ENCODE measurements around the gene ALPK3.

The ALPK3 gene

DNA sequence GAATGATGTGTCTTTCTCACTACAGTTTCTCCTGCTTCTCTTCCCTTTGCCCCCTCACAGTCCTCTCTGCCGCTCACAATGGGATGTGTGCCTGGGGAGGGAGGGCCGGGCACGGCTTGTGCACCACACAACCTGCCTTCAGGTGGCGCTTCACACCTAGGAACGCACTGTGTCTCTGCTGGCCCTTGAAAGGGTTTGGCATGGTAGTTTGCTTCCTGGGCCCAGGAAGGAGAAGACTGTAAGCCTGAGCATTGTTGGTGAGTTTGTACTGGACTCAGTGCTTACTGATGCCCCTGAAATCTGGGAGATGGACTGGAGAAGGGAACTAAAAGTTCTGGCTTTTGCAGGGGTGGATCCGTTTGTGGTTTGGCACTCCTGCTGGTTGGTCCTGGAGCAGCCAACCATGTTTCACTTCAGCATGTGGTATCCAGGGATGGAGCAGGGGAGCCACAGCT, 9.2 kb downstream of the ALPK3 start:
- DNase-seq = peak; percentile 22

DNA sequence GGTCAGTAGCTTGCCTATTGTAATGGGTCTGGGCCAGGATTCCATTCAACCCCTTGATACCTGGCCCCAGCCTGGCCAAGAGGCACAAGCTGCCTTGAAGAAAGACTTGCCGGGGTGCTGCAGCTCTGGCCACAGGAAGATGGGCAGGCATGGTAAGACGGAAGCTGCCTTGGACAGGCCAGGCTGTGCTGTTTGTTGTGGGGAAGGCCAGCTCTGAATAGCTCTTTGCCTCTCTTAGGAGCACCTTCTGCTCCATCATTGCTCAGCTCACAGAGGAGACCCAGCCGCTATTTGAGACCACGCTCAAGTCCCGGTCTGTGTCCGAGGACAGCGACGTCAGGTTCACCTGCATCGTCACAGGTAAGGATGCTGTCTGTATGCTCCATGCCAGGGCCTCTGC, 10.1 kb downstream of the ALPK3 start:
- DNase-seq = no peak

DNA sequence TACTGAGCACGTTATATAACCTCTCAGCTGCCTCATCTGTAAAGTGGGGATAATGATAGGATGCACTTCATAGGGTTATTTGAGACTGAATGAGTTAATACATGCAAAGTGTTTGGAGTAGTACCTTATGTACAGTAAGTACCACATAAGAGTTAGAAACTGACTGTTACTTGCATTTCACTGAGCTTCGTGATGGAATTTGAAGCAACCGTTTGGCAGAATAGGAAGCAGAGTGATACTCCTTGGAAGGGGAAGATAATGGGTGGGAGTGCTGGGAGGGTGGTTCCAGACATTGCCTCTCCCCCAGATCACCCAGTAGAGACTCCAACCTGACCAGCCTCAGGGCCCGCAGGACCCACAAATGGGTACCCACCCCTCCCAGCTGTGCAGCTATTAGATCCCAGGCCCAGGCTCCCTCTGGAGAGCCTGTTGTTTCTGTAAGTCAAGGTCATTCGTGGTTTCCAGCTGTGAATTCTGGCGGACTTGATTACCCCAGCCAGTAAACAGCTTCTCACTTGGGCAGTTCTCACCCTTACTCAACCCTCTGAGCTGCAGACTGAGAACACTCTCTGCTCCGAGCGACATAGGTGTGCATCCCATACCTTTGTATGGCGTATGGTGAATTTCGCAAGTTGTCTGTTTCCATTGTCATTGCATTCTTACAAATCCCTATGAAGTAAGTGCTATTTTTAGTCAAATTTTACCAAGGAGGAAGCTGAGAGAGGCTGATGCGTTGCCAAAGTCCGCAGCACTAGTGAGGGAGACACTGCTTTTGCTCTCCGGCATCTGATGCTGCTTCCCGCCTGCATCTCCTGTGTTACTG, 11.1 kb downstream of the ALPK3 start:
- DNase-seq = no peak

DNA sequence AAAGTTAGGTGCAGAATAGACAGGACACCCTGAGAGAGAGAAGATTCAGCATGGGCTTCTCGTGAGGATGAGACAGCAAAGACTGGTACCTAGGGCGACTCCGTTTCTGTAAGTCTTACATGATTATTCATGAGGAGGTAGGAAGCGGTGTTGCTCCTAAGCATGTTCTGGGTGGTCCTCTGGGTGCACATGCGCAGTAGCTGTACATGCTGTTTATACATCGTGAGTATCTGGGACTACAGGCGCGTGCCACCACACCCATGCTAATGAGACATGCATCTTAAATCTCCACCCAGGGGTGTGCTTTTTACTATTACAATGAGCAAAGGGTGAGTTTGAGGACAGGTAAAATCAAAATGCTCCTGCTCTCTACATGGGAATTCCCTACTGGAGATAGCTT, 12.3 kb downstream of the ALPK3 start:
- DNase-seq = no peak

DNA sequence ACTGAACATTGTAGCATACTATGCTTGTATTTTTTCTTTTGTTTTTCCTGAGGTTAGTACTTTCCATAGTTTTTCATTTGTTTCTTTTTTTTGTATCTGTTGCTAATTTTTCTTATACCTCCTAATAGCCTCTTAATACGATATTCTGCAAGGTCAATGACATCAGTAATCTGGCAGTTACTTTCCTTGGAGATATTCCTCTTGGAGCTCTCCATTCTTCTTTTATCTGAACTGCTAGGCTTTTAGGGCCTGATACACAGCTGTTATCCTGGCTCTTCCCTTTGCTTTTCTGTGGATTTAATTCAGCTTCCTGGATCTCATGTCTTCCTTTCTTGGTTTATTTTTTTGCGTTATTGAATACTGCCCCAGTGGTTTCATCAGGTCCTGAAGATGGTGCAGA, 12.9 kb downstream of the ALPK3 start:
- DNase-seq = no peak

DNA sequence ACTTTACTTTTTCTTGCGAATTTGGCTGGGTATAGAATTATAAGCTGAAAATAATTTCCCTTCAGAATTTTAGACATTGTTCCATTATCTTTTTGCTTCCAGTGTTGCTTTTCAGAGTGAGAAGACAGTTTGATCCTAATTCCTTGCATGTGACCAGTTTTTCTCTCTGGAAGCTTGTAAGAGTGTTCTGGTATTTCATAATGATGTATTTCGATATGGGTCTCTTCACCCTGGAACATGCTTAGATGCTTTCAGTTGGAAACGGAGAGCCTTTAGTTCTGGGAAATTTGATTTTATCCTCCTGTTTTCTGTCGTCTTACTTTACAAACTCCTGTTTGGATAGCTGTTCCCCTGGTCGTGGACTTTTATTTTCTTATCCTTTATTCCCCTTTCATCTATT, 13.9 kb downstream of the ALPK3 start:
- no peak for DNase-seq

DNA sequence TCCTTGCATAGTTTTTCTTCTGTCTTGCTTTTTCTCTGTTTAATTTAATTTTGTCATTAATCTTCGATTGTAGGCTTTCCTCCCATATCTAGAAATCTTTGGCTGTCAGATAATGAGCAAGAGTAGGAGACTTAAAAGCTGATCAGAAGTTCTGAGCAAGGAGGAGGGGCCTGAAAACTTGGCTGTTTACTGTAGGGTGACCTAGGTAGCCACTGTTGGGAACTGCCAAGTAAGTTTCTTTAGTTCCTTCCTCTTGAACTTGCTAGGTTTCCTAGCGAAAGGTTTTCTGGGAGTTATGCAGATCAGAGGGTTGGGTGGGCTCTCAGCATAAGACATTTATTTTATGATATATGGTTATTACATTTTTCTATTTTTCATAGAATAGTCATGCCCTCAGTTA, 14.5 kb downstream of the ALPK3 start:
- no peak for DNase-seq

DNA sequence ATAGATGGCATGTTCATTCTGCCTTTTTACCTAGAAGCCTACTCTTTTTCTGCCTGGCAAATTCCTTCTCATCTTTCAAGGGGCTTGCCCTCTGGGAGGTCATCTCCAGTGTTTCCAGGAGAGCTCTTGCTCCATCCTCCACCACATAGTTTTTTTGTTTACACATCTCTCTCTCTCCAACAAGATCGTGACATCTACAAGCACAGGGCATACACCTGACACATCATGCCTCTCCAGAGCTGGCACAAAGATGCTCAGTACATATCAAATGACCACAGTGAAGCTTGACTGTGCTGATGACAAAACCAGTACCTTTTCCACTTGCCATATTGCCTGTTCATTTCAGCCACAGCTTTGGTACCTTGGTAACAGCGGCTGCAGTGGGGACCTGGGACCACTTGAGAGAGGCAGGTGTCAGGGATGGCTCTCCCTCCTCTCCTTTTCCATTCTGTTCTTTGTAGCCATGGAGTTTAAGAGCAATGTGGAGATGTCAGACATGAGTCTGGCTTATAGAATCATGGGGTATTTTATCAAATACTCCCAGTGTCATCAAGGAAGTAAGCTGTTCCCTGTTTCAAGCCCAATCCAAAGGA, 15.4 kb downstream of the ALPK3 start:
- no peak for DNase-seq

DNA sequence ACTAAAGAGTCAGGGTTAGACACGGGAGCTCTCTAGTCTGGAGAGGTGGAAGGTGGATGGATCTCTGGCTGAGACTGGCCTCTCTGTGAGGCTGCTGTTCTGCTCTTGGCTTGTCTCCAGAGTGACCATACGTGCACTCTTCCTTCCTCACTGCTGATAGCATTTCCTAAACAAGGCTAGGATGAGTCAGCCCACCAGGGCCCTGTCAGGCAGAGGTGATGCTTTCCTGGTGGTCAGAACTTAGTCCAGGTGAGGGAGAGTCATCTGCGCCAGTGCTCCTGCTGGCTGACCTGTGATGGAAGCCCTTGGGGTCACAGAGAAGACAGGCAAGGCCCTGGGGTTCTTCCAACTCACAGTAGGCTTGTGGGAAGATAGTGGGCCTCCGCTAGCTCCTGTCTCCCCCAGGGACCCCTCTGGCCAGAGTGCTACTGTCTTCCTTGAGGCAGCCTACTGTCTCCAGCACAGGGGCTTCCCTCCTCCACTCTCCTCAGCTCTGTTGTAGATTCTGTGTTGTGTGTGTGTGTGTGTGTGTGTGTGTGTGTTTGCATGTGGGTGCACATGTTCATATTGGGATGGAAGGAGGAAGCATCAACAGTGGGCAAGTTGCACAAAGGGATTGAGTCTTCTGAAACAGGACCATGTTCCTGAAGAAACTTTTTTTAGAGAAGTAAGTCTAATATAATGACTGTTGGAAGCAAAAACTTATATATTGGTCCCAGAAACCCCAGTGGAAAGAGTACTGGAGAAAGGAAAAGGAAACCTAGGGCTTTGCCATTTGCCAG, 16.5 kb downstream of the ALPK3 start:
- DNase-seq = no peak

DNA sequence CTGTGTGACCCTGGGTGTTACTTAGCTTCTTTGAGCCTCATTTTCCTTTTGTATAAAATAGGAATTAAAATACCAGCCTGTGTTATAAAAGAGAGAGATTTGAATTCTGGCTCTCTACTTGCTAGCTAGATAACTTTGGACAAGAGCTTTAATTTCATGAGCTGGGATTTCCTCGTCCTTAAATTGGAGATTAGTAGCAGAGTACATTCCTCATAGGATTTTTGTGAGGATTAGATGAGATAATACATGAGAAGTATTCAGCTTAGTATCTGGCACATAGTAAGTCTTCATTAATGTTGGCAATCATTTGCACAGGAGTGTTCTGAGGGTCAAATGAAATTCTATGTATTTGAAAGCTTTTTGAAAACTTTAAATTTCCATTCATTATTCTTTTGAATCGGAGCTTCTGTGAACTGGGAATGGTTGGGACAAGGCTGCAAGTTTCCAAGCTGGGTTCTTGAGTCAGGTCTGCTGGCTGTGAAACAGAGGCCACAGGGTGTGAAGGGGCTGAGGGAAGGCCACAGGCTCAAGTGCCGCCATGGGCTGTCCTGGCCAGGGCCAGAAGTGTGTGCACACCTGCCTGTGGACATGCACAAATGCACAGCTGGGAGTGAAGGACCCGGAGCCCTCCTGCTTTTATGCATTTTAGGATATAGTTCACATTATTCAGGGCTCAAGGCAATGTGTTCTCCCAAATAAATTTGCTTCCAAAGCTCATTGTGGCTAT, 17.2 kb downstream of the ALPK3 start:
- DNase-seq = no peak

DNA sequence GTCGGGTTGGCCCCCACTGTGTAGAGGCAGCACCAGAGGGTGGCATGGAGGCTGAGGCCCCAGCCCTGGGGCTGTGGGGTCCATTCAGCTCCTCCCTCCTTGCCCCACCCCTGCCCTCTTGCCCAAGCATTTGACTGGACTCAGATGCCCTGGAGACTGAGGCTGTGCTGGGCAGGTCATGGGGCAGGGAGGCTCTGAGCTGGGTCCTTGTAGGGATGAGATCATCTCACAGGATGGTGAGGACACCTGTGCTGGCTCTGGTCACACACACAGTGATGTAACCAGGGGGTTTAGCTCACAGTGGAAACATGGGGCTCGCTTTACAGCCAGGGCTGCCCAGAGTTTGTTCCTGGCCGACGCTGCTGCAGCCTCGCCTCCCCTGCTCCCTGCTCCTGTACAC, 17.8 kb downstream of the ALPK3 start:
- no peak for DNase-seq

DNA sequence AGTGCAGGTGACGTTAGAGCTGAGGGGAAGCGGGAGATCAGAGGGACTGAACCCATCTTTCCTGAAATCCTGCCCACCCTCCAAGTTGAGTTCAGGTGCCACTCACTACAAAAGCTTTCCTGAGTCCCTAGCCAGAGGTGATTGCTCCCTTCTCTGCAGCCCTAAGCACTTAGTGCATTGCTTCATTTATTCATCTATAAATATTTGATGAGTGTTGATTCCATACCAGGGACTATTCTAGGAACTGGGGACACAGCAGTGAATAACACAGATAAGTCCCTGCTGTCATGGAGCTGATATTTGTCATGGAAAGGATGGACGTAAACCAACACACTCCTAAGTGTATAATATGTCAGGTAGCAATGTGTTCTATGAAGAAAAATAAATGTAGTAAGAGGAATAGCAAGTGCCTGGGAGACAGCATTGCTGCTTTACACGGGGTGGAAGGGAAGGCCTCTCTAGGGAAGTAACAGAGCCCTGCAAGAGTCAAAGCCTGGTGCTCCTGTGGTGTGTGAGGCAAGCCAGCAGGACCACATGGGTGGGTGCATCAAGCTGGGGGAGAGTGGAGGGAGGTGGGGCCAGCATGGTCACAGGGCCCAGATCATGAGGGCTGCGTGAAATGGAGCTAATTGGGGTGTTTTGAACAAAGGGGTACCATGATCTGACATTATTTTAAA, 18.6 kb downstream of the ALPK3 start:
- no peak for DNase-seq

DNA sequence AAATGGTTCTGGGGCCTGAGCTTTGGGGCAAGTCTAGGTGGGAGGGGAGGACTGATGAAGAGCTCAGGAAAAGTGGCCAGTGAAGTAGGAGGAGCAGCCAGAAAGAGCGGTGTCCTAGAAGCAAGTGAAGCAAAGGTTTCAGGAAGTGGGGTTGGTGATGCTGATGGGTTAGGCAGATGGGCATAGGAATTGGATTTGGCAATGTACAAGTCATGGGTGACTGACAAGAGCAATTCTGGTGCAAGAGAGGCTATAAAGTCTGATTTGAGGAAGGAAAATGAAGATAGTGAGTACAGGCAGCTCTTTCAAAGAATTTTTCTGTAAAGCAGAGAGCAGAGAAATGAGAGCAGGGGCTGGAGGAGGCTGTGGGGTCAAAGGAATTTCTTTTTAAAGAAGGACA, 19.7 kb downstream of the ALPK3 start:
- peak; percentile 19 for DNase-seq

DNA sequence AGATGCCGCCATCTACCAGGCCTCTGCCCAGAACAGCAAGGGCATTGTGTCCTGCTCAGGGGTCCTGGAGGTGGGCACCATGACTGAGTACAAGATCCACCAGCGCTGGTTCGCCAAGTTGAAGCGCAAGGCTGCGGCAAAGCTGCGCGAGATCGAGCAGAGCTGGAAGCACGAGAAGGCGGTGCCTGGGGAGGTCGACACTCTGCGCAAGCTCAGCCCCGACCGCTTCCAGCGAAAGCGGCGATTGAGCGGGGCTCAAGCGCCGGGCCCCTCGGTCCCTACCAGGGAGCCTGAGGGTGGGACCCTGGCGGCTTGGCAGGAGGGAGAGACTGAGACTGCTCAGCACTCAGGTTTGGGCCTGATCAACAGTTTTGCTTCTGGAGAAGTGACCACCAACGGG, 22.6 kb downstream of the ALPK3 start:
- DNase-seq = no peak

DNA sequence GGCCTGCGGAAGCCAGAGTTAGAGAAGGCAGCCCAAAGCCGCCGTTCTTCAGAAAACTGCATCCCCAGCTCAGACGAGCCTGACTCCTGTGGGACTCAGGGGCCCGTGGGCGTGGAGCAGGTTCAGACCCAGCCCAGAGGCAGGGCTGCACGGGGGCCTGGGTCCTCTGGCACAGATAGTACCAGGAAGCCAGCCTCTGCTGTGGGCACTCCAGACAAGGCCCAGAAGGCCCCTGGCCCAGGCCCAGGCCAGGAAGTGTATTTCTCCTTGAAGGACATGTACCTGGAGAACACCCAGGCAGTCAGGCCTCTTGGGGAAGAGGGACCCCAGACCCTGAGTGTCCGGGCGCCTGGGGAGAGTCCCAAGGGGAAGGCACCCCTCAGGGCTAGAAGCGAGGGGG, 23.1 kb downstream of the ALPK3 start:
- DNase-seq = no peak

DNA sequence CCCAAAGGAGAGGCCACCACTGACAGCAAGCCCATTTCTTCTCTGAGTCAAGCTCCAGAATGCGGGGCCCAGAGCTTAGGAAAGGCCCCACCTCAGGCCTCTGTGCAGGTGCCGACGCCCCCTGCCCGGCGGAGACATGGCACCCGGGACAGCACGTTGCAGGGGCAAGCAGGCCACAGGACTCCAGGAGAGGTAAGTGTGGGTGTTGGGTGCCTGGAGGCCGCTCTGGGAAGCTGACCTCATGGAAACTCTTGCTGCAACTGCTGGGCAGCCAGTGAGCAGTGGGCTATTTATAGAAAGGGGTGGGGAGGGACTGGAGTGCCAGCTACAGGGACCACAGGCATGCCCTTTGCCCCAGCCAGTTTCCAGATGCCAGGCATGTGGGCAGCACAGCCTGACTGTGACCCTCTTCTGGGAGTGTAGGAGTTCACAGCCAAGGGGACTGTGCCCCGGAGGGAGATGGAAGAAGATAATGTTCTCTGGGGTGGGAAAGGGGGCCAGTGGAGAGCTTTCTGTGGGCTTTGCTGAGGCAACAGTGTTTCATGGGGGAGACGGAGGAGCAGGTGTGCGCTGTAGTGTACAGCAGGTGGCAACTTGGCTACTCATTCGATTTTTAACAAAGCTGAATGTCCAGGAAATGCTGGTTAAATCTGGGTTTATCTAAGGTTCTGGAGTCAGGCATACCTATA, 23.7 kb downstream of the ALPK3 start:
- no peak for DNase-seq

DNA sequence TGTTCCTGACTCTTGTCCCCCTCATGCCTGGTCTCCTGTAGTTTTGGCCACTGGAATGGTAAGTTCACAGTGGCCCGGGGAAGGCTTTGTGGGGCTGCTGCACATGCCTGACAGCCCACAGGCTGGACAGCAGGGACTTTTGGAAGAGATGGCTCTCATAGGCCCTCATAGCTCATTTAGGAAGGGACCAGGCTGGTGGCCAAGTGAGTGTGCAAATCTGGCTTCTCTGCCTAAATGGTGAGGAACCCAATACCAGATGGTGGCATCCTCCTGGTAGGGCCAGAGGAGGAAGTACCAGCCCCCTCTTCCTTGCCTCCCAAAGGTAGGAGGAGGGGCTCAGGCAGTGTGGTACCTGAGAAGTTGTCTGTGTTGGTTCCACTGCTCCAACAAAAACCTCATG, 25.6 kb downstream of the ALPK3 start:
- DNase-seq = no peak

DNA sequence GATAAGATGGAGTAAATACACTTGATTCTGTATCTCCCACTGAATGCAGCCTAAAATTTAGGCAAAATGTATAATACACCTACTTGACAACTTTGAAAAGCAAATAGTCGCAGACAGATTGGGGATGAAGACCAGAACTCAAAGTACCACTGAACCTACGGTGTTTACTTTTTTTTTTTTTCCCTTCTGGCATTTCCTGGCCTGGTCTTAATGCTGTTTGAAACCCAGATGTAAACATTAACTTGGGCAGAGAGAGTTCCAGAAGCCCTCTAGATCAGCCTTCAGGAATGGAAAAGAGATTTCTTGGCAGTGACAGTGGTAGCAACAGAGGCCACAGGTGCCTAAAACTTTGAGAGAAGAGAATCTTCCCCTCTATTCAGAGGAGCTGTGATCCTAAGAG, 27.8 kb downstream of the ALPK3 start:
- no peak for DNase-seq

DNA sequence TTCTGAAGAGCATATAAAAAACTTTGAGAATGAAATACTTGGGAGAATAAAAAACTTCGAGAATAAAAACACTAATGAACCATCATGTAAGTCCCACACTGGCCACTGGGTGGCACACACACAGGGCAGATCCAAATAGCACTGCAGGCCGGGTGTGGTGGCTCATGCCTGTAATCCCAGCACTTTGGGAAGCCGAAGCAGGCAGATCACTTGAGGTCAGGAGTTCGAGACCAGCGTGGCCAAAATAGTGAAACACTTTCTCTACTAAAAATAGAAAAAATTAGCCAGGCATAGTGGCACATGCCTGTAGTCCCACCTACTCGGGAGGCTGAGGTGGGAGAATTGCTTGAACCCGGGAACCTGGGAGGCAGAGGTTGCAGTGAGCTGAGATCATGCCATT, 28.5 kb downstream of the ALPK3 start:
- peak; percentile 69 for DNase-seq

DNA sequence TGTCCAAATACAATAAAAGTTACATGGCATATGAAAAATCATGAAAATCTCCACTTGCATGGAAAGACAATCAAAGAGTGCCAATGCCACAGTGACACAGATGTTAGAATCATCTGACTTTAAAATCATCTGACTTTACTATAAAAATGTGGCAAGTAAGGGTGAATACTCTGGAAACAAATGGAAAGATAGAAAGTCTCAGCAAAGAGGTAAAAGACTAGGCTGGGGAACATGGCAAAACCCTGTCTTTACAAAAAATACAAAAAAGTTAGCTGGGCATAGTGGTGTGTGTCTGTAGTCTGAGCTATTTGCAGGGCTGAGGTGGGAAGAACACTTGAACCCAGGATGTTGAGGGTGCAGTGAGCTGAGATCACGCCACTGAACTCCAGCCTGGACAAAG, 29.1 kb downstream of the ALPK3 start:
- no peak for DNase-seq

DNA sequence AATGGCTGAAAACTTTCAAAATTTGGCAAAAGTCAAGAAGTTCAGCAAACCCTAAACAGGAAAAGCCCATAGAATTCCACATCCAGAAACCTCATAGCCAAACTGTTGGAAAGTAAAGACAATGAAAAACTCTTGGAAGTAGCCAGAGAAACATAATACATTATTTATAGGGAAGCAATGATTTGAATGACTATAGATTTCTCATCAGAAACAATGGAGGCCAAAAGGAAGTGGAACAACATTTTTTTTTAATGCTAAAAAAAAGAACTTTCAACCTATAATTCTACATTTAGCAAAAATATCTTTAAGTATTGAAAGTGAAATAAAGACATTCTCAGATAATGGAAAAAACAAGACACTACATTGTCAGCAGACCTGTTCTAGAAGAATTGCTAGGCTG, 30.2 kb downstream of the ALPK3 start:
- DNase-seq = no peak

DNA sequence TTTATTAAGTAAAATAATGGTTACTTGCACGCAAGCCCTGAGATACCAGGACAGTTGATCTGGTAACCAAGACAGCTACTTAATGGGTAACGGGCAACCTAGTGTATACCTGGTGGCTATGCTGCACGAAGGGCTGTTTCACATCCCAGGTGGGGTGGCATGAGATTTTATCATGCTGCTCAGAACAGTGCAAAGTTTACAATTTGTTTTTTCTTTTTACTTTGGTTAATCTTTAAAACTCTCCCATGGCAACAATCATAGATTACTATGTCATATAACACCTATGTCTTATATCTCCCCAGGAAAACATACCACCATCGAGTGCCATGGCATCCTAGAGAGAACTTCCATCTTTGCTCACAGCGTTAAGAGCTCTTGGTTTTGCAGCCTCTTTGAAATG, 35.1 kb downstream of the ALPK3 start:
- DNase-seq = no peak
